Neural cell (in vitro differentiated cells): Measurements from ENCODE around the gene HGD. TPM values are rescaled to one million over a fixed set of nuclear protein-coding genes. Genes with fewer than 3 reads are reported as not detected.

Experiments used
- H2AFZ ChIP-seq: fragments of 200-600, 300-800 bp; sonication (generic), shearing (Covaris generic); 2 replicates; pipeline ENCODE4 v1.6.0; 2014; ENCODE audit warnings: low read depth, mild to moderate bottlenecking, antibody characterized with exemption, low read length, moderate library complexity
- H3F3A ChIP-seq: fragments of 200-600 bp; shearing (Covaris generic); 2 replicates; pipeline ENCODE4 v1.6.1; 2016; ENCODE audit warnings: mild to moderate bottlenecking, moderate library complexity, mixed read lengths, antibody characterized with exemption, low read length; ENCODE audit not compliant: insufficient read depth, poor library complexity, severe bottlenecking
- H3K27ac ChIP-seq: fragments of 200-600, 300-800 bp; sonication (generic), shearing (Covaris generic); 2 replicates; pipeline ENCODE4 v1.5.1; 2014; ENCODE audit warnings: mild to moderate bottlenecking, low read length, moderate library complexity
- H3K27me3 ChIP-seq: fragments of 300-800, 200-600 bp; sonication (generic), shearing (Covaris generic); 2 replicates; pipeline ENCODE4 v1.6.0; 2014; ENCODE audit warnings: mild to moderate bottlenecking, low read depth, low read length, moderate library complexity; ENCODE audit not compliant: insufficient read depth
- H3K36me3 ChIP-seq: fragments of 300-800, 200-600 bp; sonication (generic), shearing (Covaris generic); 2 replicates; pipeline ENCODE4 v1.5.1; 2014; ENCODE audit warnings: mild to moderate bottlenecking, antibody characterized with exemption, low read length, moderate library complexity; ENCODE audit not compliant: insufficient read depth
- H3K4me2 ChIP-seq: fragments of 300-800, 200-600 bp; sonication (generic), shearing (Covaris generic); 2 replicates; pipeline ENCODE4 v1.6.0; 2014; ENCODE audit warnings: mild to moderate bottlenecking, low read length
- H3K4me3 ChIP-seq: fragments of 300-800, 200-600 bp; sonication (generic), shearing (Covaris generic); 2 replicates; pipeline ENCODE4 v1.5.1; 2014; ENCODE audit warnings: mild to moderate bottlenecking, low read length, moderate library complexity
- H3K79me2 ChIP-seq: fragments of 200-600 bp; shearing (Covaris generic); replicated peaks from 2 replicates; pipeline ENCODE4 v1.6.0; 2014; ENCODE audit warnings: mild to moderate bottlenecking, low read length, moderate library complexity; ENCODE audit not compliant: insufficient read depth
- H3K9ac ChIP-seq: fragments of 300-800, 200-600 bp; sonication (generic), shearing (Covaris generic); 2 replicates; pipeline ENCODE4 v1.6.1; 2016; ENCODE audit warnings: mild to moderate bottlenecking, low read length, mixed read lengths
- H3K9me2 ChIP-seq: fragments of 200-600 bp; shearing (Covaris generic); 2 replicates; pipeline ENCODE4 v1.6.1; 2016; ENCODE audit warnings: mild to moderate bottlenecking, low read length, mixed read lengths; ENCODE audit not compliant: insufficient read depth
- H3K9me3 ChIP-seq: fragments of 200-600, 300-800 bp; sonication (generic), shearing (Covaris generic); 2 replicates; pipeline ENCODE4 v1.6.1; 2016; ENCODE audit warnings: mild to moderate bottlenecking, mixed run types, low read length, moderate library complexity, mixed read lengths
- H4K20me1 ChIP-seq: fragments of 200-600 bp; shearing (Covaris generic); 2 replicates; pipeline ENCODE4 v1.6.1; 2016; ENCODE audit warnings: mild to moderate bottlenecking, mixed run types; ENCODE audit not compliant: insufficient read depth
- EP300 ChIP-seq: fragments of 450-650 bp; conservative IDR thresholded peaks from 2 replicates; pipeline ENCODE4 v1.6.1; 2014; ENCODE audit warnings: antibody characterized with exemption, mild to moderate bottlenecking, moderate library complexity; ENCODE audit not compliant: poor library complexity, severe bottlenecking
- EZH2 ChIP-seq: fragments of 200-600, 300-800 bp; shearing (Covaris generic), sonication (generic); IDR thresholded peaks from 2 replicates; pipeline ENCODE4 v1.6.1; 2014; ENCODE audit warnings: antibody characterized with exemption, low read length, borderline replicate concordance, mild to moderate bottlenecking; ENCODE audit not compliant: insufficient read depth, poor library complexity, severe bottlenecking
- MXI1 ChIP-seq: fragments of 450-650 bp; conservative IDR thresholded peaks from 2 replicates; pipeline ENCODE4 v1.6.1; 2014; ENCODE audit warnings: antibody characterized with exemption, mild to moderate bottlenecking; ENCODE audit not compliant: poor library complexity, severe bottlenecking
- POLR2AphosphoS5 ChIP-seq: IDR thresholded peaks from 2 replicates; pipeline ENCODE4 v1.6.1; 2012
- RAD21 ChIP-seq: fragments of 450-650 bp; conservative IDR thresholded peaks from 2 replicates; pipeline ENCODE4 v1.6.1; 2014; ENCODE audit warnings: antibody characterized with exemption, mild to moderate bottlenecking, moderate library complexity
- SMC3 ChIP-seq: fragments of 450-650 bp; conservative IDR thresholded peaks from 2 replicates; pipeline ENCODE4 v1.6.1; 2014; ENCODE audit warnings: antibody characterized with exemption, mild to moderate bottlenecking, moderate library complexity; ENCODE audit not compliant: poor library complexity
- TAF1 ChIP-seq: IDR thresholded peaks from 2 replicates; pipeline ENCODE4 v1.6.1; 2012; ENCODE audit warnings: low read depth
- polyA plus RNA-seq: library from polyadenylated mRNA; depleted of rRNA; stranded (reverse); fragments of >200 nt; gene quantifications from 2 replicates; pipeline ENCODE4 v1.2.3, GENCODE V29; 2014
- TF ChIP-seq, protein P1 (sequence below): IDR thresholded peaks from 2 replicates; pipeline ENCODE4 v1.6.1; 2012; ENCODE audit warnings: borderline replicate concordance
- TF ChIP-seq, protein P2 (sequence below): fragments of 450-650 bp; IDR thresholded peaks from 2 replicates; pipeline ENCODE4 v1.5.1; 2014; ENCODE audit warnings: antibody characterized with exemption, mild to moderate bottlenecking, moderate library complexity; ENCODE audit not compliant: poor library complexity, severe bottlenecking

Gene HGD
- polyA plus RNA-seq, 1 donor from 2014 or later, result not detected

DNA sequence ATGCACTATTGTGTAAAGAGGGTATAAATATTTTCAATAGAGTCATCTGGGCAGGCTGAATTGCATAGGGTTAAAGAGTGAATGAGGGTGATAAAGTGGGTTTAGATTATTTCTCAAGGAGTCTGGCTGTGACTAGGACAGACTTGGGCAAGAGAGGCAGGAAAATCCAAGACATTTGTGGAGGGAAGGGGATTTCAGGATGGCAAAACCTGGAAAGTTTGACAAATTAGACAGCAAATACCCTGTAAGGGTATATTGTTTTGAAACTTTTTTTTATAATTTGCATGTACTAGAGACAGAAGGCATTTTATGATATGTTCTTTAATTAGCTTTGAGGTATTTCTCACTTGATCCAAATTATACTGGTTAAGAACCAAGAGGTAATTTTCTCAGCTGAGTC lies 17.1 kb downstream of the HGD start:
- TF ChIP-seq SMC3, result no peak
- no peak for TF ChIP-seq TAF1
- TF ChIP-seq POLR2AphosphoS5, result no peak
- TF ChIP-seq EZH2, result no peak
- TF ChIP-seq, protein P1, sequence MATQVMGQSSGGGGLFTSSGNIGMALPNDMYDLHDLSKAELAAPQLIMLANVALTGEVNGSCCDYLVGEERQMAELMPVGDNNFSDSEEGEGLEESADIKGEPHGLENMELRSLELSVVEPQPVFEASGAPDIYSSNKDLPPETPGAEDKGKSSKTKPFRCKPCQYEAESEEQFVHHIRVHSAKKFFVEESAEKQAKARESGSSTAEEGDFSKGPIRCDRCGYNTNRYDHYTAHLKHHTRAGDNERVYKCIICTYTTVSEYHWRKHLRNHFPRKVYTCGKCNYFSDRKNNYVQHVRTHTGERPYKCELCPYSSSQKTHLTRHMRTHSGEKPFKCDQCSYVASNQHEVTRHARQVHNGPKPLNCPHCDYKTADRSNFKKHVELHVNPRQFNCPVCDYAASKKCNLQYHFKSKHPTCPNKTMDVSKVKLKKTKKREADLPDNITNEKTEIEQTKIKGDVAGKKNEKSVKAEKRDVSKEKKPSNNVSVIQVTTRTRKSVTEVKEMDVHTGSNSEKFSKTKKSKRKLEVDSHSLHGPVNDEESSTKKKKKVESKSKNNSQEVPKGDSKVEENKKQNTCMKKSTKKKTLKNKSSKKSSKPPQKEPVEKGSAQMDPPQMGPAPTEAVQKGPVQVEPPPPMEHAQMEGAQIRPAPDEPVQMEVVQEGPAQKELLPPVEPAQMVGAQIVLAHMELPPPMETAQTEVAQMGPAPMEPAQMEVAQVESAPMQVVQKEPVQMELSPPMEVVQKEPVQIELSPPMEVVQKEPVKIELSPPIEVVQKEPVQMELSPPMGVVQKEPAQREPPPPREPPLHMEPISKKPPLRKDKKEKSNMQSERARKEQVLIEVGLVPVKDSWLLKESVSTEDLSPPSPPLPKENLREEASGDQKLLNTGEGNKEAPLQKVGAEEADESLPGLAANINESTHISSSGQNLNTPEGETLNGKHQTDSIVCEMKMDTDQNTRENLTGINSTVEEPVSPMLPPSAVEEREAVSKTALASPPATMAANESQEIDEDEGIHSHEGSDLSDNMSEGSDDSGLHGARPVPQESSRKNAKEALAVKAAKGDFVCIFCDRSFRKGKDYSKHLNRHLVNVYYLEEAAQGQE, result no peak
- TF ChIP-seq EP300, result no peak
- TF ChIP-seq, protein P2, sequence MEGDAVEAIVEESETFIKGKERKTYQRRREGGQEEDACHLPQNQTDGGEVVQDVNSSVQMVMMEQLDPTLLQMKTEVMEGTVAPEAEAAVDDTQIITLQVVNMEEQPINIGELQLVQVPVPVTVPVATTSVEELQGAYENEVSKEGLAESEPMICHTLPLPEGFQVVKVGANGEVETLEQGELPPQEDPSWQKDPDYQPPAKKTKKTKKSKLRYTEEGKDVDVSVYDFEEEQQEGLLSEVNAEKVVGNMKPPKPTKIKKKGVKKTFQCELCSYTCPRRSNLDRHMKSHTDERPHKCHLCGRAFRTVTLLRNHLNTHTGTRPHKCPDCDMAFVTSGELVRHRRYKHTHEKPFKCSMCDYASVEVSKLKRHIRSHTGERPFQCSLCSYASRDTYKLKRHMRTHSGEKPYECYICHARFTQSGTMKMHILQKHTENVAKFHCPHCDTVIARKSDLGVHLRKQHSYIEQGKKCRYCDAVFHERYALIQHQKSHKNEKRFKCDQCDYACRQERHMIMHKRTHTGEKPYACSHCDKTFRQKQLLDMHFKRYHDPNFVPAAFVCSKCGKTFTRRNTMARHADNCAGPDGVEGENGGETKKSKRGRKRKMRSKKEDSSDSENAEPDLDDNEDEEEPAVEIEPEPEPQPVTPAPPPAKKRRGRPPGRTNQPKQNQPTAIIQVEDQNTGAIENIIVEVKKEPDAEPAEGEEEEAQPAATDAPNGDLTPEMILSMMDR, result no peak
- TF ChIP-seq MXI1, result no peak
- no peak overlapping the region for H3K4me2 ChIP-seq
- H4K20me1 ChIP-seq, result no peaks in the 10 kb centered on the region
- H3F3A ChIP-seq, result no peaks in the 10 kb centered on the region
- H3K27ac ChIP-seq, result no peak overlapping the region
- H3K9ac ChIP-seq, result no peak overlapping the region
- no peaks in the 10 kb centered on the region for H3K27me3 ChIP-seq
- no peaks in the 10 kb centered on the region for H3K9me3 ChIP-seq
- no peaks in the 10 kb centered on the region for H3K9me2 ChIP-seq
- H3K36me3 ChIP-seq, result no peaks in the 10 kb centered on the region
- no peak overlapping the region for H2AFZ ChIP-seq
- H3K79me2 ChIP-seq, result no peaks in the 10 kb centered on the region
- H3K4me3 ChIP-seq, result no peak overlapping the region

DNA sequence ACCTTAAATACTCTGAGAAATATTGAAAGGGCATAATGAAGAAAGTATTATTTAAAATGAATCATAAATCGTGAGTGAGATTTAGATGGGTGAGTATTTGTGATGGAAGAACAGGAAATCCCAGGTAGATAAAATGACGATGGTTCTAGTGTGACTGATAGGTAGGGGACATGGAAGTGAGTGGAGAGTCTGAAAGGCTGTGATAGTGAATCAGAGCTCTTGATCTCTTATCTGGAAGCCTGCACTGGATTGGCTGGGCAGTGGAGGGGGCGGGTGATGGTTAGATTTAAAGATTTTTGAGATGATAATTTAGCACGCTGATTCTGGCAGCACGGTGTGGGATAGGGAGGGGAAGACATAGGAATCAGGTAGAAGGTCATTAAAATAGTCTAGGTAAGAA lies 20.1 kb downstream of the HGD start:
- Histone ChIP-seq H3F3A (no peaks in the 10 kb centered on the region), H3K9ac (no peak overlapping the region), H3K4me3 (no peak overlapping the region), H3K27ac (no peak overlapping the region), H3K36me3 (no peaks in the 10 kb centered on the region), H3K4me2 (no peak overlapping the region), H4K20me1 (no peaks in the 10 kb centered on the region), H3K27me3 (no peaks in the 10 kb centered on the region), H3K9me3 (no peaks in the 10 kb centered on the region), H3K79me2 (no peaks in the 10 kb centered on the region), H2AFZ (no peak overlapping the region), H3K9me2 (no peaks in the 10 kb centered on the region)
- TF ChIP-seq POLR2AphosphoS5, result no peak
- no peak for TF ChIP-seq EP300
- no peak for TF ChIP-seq SMC3
- no peak for TF ChIP-seq TAF1
- TF ChIP-seq RAD21, result no peak
- TF ChIP-seq, protein P1, result no peak
- no peak for TF ChIP-seq MXI1
- no peak for TF ChIP-seq EZH2
- TF ChIP-seq, protein P2, result no peak
